HG03558 (cell line): ENCODE results near the gene PLK1.
"Not testable (repeated sequence)": the region's sequence is repeated elsewhere in the genome, so short reads cannot be mapped to it uniquely, and the experiment has no call there.

ENCODE experiments used
- ATAC-seq: cut with Tn5 transposase; IDR thresholded peaks from one replicate; pipeline ENCODE4 v1.9.1; 2021; ENCODE audit warnings: moderate number of reproducible peaks; ENCODE audit not compliant: unreplicated experiment; ENCODE audit errors: extremely low read depth

The PLK1 gene

DNA sequence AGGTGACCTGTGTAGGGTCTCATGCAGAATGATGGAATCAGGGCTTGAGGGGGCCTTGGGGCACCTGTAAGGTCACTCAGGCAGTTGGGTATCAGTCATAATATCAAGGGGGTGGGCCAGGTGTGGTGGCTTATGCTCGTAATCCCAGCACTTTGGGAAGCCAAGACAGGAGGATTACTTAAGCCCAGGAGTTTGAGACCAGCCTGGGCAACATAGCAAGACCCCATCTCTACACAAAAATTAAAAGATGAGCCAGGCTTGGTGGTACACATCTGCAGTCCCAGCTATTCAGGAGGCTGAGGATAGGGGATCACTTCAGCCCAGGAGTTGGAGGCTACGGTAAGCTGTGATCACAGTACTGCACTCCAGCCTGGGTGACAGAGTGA lies 26.8 kb downstream of the PLK1 start:
- ATAC-seq, result no peak

DNA sequence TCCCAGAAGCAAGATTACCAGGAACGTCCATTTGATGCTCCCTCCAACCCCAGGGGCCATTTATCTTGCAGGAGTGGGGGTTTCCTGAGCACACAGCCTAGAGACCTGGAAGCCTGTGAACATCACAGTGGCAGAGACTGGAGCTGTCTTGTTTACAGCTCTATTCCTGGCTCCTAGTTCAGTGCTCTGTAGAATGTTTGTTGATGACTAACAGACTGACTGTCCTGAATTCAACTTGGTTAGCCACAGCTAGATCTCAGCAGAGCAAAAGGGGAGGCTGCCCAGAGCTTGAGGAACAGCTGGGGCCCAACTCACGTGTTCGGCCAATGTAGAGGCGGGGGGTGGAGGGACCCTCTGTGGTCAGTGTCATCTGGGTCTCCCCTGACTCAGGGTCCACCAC lies 27.8 kb downstream of the PLK1 start:
- no peak for ATAC-seq

DNA sequence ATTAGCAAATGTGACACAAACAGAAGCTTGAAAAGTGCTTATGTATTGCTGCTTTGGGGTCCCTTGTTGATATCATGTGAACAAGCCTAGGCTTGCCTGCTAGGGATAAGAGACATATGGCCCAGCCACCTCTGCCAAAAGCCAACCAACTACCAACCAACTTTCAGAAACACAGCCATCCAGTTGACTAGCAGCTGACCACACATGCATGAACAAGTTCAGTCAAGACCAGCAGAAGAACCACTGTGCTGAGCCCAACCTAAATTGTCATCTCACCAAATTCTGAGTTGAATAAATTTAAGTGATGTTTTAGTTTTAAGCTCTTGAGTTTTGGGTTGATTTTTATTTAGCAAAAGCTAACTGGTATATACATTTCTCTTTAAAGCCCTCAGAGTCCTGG lies 30.8 kb downstream of the PLK1 start:
- no peak for ATAC-seq

- ATAC-seq, result no peak
Measured at GRCh38 chr16:23710008-23710407, 31.3 kb downstream of the PLK1 start.

DNA sequence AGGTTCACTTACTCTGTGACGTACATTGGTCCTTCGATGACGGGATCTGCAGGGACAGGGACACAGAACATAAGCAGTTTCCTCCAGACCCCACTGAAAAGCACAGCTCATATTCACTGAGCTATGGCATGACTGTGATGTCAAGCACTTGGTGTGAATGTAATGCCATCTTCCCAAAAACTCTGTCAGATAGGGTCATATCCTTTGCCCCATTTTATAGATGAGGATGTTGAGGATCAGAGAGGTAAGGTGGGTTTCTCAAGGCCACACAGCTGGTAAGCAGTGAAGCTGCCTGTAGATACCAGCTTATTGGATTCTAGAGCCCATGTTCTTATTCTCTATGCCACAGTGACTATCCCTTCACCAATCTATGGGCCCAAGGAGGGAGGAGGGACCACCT lies 31.8 kb downstream of the PLK1 start:
- no peak for ATAC-seq

GRCh38 chr16:23711785-23712184 lies 33.1 kb downstream of the PLK1 start:
- no peak for ATAC-seq

- no peak for ATAC-seq
Measured at GRCh38 chr16:23712976-23713375, 34.3 kb downstream of the PLK1 start, which contains the start of gene ERN2. ERN2 (minus strand) TSS chr16:23713222; CDS start chr16:23713187, 35 bp downstream.

DNA sequence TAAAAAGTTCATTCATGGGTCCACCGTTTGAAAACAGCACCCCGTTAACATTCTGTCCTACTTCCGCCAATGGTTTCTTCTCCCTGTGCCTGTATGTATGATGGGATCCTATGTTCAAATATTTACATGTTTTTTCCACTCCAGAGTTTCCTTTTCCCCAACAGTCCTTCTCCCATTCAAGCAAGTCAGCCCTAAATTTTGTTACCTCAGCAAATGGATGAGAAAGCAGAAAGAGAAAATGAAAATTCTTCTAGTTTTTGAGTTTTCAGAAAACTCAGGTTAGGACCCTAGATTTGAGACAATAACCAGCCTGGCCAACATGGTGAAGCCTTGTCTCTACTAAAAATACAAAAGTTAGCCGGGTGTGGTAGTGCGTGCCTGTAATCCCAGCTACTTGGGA lies 37.8 kb downstream of the PLK1 start:
- no peak for ATAC-seq

- ATAC-seq, result not testable (repeated sequence)
Measured at GRCh38 chr16:23722613-23723240, 44.0 kb downstream of the PLK1 start.

DNA sequence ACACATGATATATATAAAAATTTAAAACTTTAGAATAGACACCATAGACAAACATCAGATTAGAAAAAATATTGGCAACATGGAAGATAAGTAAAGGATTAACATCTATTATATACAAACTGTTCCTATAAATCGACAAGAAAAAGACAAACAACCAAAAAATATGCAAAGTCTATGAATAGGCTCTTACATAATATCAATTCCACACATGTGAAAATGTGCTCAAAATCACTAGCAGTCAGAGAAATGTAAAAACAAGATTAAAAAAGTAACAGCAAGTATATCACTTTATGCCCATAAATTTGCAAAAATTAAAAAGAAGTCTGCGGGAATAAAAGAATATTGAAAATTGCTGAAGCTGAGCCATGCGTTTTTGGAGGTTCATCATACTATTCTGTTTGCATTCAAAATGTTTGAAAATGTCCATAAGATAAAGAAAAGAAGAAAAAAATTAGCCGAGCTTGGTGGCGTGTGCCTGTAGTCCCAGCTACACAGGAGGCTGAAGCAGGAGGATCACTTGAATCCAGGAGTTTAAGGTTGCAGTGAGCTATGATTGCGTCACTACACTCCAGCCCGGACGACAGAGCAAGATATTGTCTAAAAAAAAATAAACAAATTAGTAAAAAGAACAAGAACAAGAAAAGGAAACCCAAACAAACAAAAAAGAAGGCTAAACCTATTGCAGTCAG lies 45.6 kb downstream of the PLK1 start:
- ATAC-seq, result no peak

DNA sequence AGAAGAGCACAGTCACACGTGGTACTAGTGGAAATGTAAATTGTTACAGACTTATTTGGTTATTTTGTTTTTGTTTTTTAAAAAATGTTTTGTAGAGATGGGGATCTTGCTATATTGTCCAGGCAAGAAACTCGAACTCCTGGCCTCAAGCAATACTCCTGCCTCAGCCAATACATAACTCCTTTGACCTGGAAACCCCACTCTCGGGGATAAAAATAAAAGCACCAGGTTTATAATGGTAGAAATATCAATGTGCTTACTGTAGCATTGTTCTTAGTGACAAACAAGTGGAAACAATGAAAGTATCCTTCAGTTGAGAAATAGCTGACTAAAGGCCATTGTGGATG lies 46.1 kb downstream of the PLK1 start:
- no peak for ATAC-seq

- ATAC-seq, result no peak
Measured at GRCh38 chr16:23726710-23727109, 48.0 kb downstream of the PLK1 start.

DNA sequence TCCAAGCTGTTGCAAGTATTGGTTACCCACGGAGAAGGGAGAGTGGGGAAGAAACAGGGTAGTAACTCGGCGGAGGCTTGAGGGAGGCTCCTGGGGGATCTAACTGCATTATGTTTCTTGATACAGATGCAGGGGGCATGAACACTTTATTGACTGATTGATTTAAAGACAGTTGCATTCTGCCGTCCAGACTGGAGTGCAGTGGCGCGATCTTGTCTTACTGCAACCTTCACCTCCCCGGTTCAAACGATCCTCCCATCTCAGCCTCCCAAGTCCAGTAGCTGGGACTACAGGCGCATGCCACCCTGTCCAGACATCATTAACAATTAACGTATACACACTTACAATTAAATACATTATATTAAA lies 49.4 kb downstream of the PLK1 start:
- ATAC-seq, result no peak

- no peak for ATAC-seq
Measured at GRCh38 chr16:23729503-23730424, 51.1 kb downstream of the PLK1 start.

DNA sequence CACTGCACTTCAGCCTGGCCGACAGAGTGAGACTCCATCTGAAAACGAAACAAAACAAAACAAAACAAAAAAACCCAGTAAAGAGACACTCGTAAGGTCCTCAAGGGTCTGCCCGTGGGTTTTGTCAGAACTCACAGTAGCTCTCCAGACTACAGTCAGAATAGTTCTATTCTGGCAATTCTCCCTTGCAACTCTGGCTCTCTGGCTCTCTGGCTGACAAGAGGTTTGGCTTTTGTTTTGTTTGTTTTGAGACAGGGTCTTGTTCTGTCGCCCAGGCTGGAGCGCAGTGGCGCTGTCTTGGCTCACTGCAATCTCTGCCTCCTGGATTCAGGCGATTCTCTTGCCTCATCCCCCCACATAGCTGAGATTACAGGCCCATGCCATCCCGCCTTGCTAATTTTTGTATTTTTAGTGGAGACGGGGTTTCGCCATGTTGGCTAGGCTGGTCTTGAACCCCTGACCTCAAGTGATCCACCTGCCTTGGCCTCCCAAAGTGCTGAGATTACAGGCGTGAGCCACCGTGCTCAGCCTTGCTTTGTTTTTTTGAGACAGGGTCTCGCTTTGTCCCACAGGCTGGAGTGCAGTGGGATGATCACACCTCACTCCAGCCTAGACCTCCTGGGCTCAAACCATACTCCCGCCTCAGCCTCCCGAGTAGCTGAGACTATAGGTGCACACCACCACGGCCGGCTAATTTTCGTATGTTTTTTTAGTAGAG lies 55.6 kb downstream of the PLK1 start:
- no peak for ATAC-seq

GRCh38 chr16:23737423-23738028 lies 58.8 kb downstream of the PLK1 start:
- ATAC-seq, result not testable (repeated sequence)

- no peak for ATAC-seq
Measured at GRCh38 chr16:23739516-23739915, 60.8 kb downstream of the PLK1 start.
